ENCODE data around the gene WDFY2.

The WDFY2 gene

DNA sequence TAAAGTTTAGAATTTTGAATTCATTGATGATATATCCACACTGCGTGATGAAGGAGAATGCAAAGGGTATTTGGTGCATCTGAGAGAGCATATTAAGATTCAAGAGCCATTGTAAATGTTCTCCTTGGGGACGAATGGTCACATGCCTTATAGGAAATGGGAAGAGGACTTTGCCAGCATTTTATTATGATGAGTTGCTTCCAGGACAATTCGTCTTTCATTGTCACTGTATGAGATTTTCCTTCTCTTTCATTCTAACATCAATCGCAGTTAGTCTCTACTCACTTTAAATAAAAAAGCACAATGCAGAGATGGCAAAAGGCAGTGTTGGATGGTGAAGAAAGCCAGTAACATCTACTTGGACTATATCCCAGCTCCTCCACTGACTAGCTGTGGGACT lies 21.4 kb downstream of the WDFY2 start:
- no peaks in the 10 kb centered on the region for H3K27me3 ChIP-seq (ENCODE audit: low read length)

DNA sequence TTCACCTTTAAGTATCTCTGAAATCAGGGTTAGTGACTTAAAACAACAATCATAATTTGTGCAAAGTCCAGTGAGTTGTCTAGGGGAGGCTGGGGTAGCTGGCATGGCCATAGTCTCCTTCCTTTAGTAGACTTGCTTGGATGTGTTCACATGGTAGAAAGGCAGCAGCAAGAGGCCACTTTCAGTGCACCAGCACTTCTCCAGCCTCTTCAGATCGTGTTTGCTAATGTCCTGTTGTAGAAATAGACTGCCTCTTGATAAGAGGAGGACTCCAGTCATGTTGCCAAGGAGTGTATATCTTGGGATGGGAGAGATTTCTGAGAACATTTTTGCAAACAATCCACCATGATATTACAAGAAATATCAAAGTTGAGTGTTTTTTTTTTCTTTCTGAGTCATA lies 22.9 kb downstream of the WDFY2 start:
- peaks cover 8% of the 10 kb centered on the region; the same call in 1 of the 2 replicates for H4K20me1 ChIP-seq (ENCODE audit: low read depth, low read length)
- no peaks in the 10 kb centered on the region for H3K9me2 ChIP-seq (replicated peaks; ENCODE audit: insufficient read depth, low read length)
- TF ChIP-seq, protein P1, sequence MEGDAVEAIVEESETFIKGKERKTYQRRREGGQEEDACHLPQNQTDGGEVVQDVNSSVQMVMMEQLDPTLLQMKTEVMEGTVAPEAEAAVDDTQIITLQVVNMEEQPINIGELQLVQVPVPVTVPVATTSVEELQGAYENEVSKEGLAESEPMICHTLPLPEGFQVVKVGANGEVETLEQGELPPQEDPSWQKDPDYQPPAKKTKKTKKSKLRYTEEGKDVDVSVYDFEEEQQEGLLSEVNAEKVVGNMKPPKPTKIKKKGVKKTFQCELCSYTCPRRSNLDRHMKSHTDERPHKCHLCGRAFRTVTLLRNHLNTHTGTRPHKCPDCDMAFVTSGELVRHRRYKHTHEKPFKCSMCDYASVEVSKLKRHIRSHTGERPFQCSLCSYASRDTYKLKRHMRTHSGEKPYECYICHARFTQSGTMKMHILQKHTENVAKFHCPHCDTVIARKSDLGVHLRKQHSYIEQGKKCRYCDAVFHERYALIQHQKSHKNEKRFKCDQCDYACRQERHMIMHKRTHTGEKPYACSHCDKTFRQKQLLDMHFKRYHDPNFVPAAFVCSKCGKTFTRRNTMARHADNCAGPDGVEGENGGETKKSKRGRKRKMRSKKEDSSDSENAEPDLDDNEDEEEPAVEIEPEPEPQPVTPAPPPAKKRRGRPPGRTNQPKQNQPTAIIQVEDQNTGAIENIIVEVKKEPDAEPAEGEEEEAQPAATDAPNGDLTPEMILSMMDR (IDR thresholded peaks at IDR 0.05; ENCODE audit: insufficient read depth, low read length, poor library complexity, severe bottlenecking), result no peak
- TF ChIP-seq EZH2phosphoT487 (conservative IDR thresholded peaks at IDR 0.05; ENCODE audit: low read length), result no peak
- H3K9ac ChIP-seq (ENCODE audit: low read length), result no peak overlapping the region
- H3K79me2 ChIP-seq (ENCODE audit: insufficient read depth, low read length), result no peaks in the 10 kb centered on the region
- no peak overlapping the region for H3K27ac ChIP-seq (ENCODE audit: low read depth, low read length)
- no peak overlapping the region for H2AFZ ChIP-seq (ENCODE audit: low read depth, low read length, severe bottlenecking)
- H3F3A ChIP-seq (ENCODE audit: insufficient read depth), result no peaks in the 10 kb centered on the region
- no peaks in the 10 kb centered on the region for H3K27me3 ChIP-seq (ENCODE audit: low read length)
- H3K9me3 ChIP-seq (ENCODE audit: insufficient read depth, low read length), result no peaks in the 10 kb centered on the region
- H3K4me3 ChIP-seq (ENCODE audit: insufficient read depth, low read length, poor library complexity, severe bottlenecking), result no peak overlapping the region
- no peaks in the 10 kb centered on the region for H3K36me3 ChIP-seq (ENCODE audit: low read length)
- no peak overlapping the region for H3K4me2 ChIP-seq (ENCODE audit: low read depth, low read length, poor library complexity, severe bottlenecking)

More for the DNA sequence above, 21.4 kb downstream of the WDFY2 start:
- Histone ChIP-seq H3K4me2 (ENCODE audit: low read depth, low read length, poor library complexity, severe bottlenecking) (no peak overlapping the region), H3K9me3 (ENCODE audit: insufficient read depth, low read length) (no peaks in the 10 kb centered on the region), H3F3A (ENCODE audit: insufficient read depth) (no peaks in the 10 kb centered on the region), H4K20me1 (ENCODE audit: low read depth, low read length) (0 out of 2 replicates have a peak, but pooled peaks cover 4% of the 10 kb centered on the region), H3K79me2 (ENCODE audit: insufficient read depth, low read length) (no peaks in the 10 kb centered on the region), H3K9ac (ENCODE audit: low read length) (no peak overlapping the region), H3K4me3 (ENCODE audit: insufficient read depth, low read length, poor library complexity, severe bottlenecking) (no peak overlapping the region), H3K27ac (ENCODE audit: low read depth, low read length) (no peak overlapping the region), H2AFZ (ENCODE audit: low read depth, low read length, severe bottlenecking) (no peak overlapping the region), H3K9me2 (replicated peaks; ENCODE audit: insufficient read depth, low read length) (no peaks in the 10 kb centered on the region), H3K36me3 (ENCODE audit: low read length) (no peaks in the 10 kb centered on the region)
- TF ChIP-seq, protein P1 (IDR thresholded peaks at IDR 0.05; ENCODE audit: insufficient read depth, low read length, poor library complexity, severe bottlenecking), result no peak
- no peak for TF ChIP-seq EZH2phosphoT487 (conservative IDR thresholded peaks at IDR 0.05; ENCODE audit: low read length)

DNA sequence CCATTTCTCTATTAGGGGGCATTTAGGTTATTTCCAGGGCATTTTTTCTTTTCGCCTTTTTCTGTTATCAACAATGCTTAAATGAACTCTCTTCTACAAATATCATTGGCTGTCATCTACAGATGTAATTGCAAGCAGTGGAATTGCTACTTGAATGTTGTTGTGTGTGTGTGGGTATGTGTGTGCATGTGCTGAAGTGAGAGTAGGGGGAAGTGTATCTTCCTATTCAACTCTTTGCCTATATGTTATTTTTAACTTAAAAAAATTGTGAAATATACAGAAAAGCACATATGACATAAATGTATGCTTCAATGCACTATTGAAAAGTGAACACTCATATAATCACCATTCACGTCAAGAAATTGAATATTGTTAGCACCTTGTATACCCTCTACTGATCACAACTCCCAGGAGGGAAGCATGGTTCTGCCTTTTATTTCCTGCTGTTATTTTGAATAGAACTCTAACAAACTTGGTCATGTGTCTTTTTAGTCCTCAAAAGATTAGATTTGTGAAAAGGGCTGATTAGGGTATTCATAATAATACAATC lies 24.7 kb downstream of the WDFY2 start:
- no peak overlapping the region for H3K9ac ChIP-seq (ENCODE audit: low read length)
- no peaks in the 10 kb centered on the region for H3K9me3 ChIP-seq (ENCODE audit: insufficient read depth, low read length)
- H2AFZ ChIP-seq (ENCODE audit: low read depth, low read length, severe bottlenecking), result no peak overlapping the region
- H3K9me2 ChIP-seq (replicated peaks; ENCODE audit: insufficient read depth, low read length), result no peaks in the 10 kb centered on the region
- H3K79me2 ChIP-seq (ENCODE audit: insufficient read depth, low read length), result no peaks in the 10 kb centered on the region
- no peaks in the 10 kb centered on the region for H3K27me3 ChIP-seq (ENCODE audit: low read length)
- no peak overlapping the region for H3K4me3 ChIP-seq (ENCODE audit: insufficient read depth, low read length, poor library complexity, severe bottlenecking)
- no peak overlapping the region for H3K4me2 ChIP-seq (ENCODE audit: low read depth, low read length, poor library complexity, severe bottlenecking)
- TF ChIP-seq, protein P1 (IDR thresholded peaks at IDR 0.05; ENCODE audit: insufficient read depth, low read length, poor library complexity, severe bottlenecking), result no peak
- TF ChIP-seq EZH2phosphoT487 (conservative IDR thresholded peaks at IDR 0.05; ENCODE audit: low read length), result no peak
- no peaks in the 10 kb centered on the region for H3F3A ChIP-seq (ENCODE audit: insufficient read depth)
- H3K27ac ChIP-seq (ENCODE audit: low read depth, low read length), result no peak overlapping the region
- H3K36me3 ChIP-seq (ENCODE audit: low read length), result no peaks in the 10 kb centered on the region
- peaks cover 8% of the 10 kb centered on the region; the same call in 1 of the 2 replicates for H4K20me1 ChIP-seq (ENCODE audit: low read depth, low read length)
